ENCODE measurements around the gene STK11.

STK11 gene

GRCh38 chr19:1199531-1199930, 6.0 kb upstream of the STK11 start:
- TF ChIP-seq RAD21 (IDR thresholded peaks at IDR 0.05; ENCODE audit: low read depth) (no peak), TEAD4 (IDR thresholded peaks at IDR 0.05) (no peak), TAF1 (IDR thresholded peaks at IDR 0.05; ENCODE audit: low read depth) (no peak), EP300 (IDR thresholded peaks at IDR 0.05; ENCODE audit: borderline replicate concordance) (no peak), USF1 (IDR thresholded peaks at IDR 0.05) (no peak), CEBPB (IDR thresholded peaks at IDR 0.05) (no peak), EGR1 (IDR thresholded peaks at IDR 0.05) (no peak), TCF12 (IDR thresholded peaks at IDR 0.05; ENCODE audit: low read depth) (no peak), REST (IDR thresholded peaks at IDR 0.05; ENCODE audit: low read depth) (no peak), MAX (IDR thresholded peaks at IDR 0.05) (no peak), YY1 (IDR thresholded peaks at IDR 0.05; ENCODE audit: low read depth) (no peak), NFIC (IDR thresholded peaks at IDR 0.05) (no peak)

GRCh38 chr19:1206150-1206863, 729 bp downstream of the STK11 start:
- no peak for TF ChIP-seq EP300 (IDR thresholded peaks at IDR 0.05; ENCODE audit: borderline replicate concordance)
- TF ChIP-seq ZBTB7A (IDR thresholded peaks at IDR 0.05; ENCODE audit: low read depth), result peak; percentile 88

- TF ChIP-seq EGR1 (IDR thresholded peaks at IDR 0.05) (no peak), CEBPB (IDR thresholded peaks at IDR 0.05) (no peak), USF1 (IDR thresholded peaks at IDR 0.05) (no peak), NFIC (IDR thresholded peaks at IDR 0.05) (no peak), YY1 (IDR thresholded peaks at IDR 0.05; ENCODE audit: low read depth) (no peak), TAF1 (IDR thresholded peaks at IDR 0.05; ENCODE audit: low read depth) (no peak), REST (IDR thresholded peaks at IDR 0.05; ENCODE audit: low read depth) (no peak), EP300 (IDR thresholded peaks at IDR 0.05; ENCODE audit: borderline replicate concordance) (no peak), CREB1 (IDR thresholded peaks at IDR 0.05; ENCODE audit: low read depth) (no peak), ZBTB7A (IDR thresholded peaks at IDR 0.05; ENCODE audit: low read depth) (no peak), FOXM1 (IDR thresholded peaks at IDR 0.05; ENCODE audit: borderline replicate concordance, low read depth) (no peak), MAX (IDR thresholded peaks at IDR 0.05) (no peak), TCF12 (IDR thresholded peaks at IDR 0.05; ENCODE audit: low read depth) (no peak), TEAD4 (IDR thresholded peaks at IDR 0.05) (no peak), RAD21 (IDR thresholded peaks at IDR 0.05; ENCODE audit: low read depth) (no peak)
Measured at GRCh38 chr19:1206864-1207450, 1.4 kb downstream of the STK11 start.

GRCh38 chr19:1210227-1210538, 4.6 kb downstream of the STK11 start:
- no peak for TF ChIP-seq RAD21 (IDR thresholded peaks at IDR 0.05; ENCODE audit: low read depth)
- no peak for TF ChIP-seq MAX (IDR thresholded peaks at IDR 0.05)
- TF ChIP-seq TCF12 (IDR thresholded peaks at IDR 0.05; ENCODE audit: low read depth), result no peak
- TF ChIP-seq EP300 (IDR thresholded peaks at IDR 0.05; ENCODE audit: borderline replicate concordance), result no peak
- TF ChIP-seq FOXM1 (IDR thresholded peaks at IDR 0.05; ENCODE audit: borderline replicate concordance, low read depth), result no peak
- TF ChIP-seq NFIC (IDR thresholded peaks at IDR 0.05), result no peak
- no peak for TF ChIP-seq USF1 (IDR thresholded peaks at IDR 0.05)
- TF ChIP-seq EGR1 (IDR thresholded peaks at IDR 0.05), result no peak
- no peak for TF ChIP-seq ZBTB7A (IDR thresholded peaks at IDR 0.05; ENCODE audit: low read depth)
- no peak for TF ChIP-seq TEAD4 (IDR thresholded peaks at IDR 0.05)
- TF ChIP-seq YY1 (IDR thresholded peaks at IDR 0.05; ENCODE audit: low read depth), result no peak
- TF ChIP-seq TAF1 (IDR thresholded peaks at IDR 0.05; ENCODE audit: low read depth), result no peak
- TF ChIP-seq CREB1 (IDR thresholded peaks at IDR 0.05; ENCODE audit: low read depth), result no peak
- no peak for TF ChIP-seq CEBPB (IDR thresholded peaks at IDR 0.05)

Data from Ishikawa (cell line).